Measurements from ENCODE around the gene B3GALT5. TPM values are rescaled to one million over a fixed set of nuclear protein-coding genes. Genes with fewer than 3 reads are reported as not detected.

Gene B3GALT5, protein sequence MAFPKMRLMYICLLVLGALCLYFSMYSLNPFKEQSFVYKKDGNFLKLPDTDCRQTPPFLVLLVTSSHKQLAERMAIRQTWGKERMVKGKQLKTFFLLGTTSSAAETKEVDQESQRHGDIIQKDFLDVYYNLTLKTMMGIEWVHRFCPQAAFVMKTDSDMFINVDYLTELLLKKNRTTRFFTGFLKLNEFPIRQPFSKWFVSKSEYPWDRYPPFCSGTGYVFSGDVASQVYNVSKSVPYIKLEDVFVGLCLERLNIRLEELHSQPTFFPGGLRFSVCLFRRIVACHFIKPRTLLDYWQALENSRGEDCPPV
- polyA plus RNA-seq (2012; ENCODE audit: insufficient read length, low read depth): not detected

DNA sequence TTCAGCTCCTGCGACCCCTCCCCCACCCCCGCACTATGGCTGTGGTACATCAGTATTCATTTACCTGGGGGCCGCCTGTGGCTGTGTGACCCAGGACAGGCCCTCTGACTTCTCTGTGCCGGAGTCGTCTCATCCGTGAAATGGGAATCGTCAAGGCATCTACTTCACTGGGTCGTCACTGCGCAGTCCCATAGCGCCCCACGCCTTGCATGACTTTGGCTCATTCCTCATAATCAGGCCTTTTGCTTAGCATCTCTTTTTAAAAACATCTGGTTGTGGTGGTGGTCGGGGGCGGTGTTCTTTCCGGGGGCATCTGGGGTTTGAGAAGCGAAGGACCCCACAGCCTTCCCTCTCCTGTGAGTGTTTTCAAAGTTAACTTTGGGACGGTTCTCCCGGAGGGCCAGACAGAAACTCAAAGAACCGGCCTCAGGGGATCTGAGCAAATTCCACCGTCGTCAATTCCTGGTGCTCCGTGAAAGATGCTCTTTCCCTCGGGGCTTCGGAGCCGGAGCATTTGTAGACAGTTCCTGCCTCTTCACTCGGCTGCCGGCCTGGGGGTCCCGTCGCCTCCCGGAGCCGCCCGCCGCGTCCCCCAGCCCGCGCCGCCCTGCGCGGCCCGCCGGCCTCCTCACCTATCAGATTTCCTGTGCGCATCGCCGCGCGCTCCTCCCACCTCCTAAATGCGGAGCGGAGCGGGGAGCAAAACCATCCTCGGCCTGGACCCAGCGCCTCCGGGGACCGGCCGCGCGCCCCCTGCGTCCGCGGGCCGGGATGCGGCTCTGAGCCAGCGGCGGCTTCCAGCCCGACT is at the start of gene B3GALT5:
Gene B3GALT5 (plus strand): TSS at position 708 of the 808 bp plus-strand sequence. CDS start 47,620 bp downstream, outside the sequence.
- TF ChIP-seq POLR2AphosphoS5 (IDR thresholded peaks at IDR 0.05; ENCODE audit: low read depth, low read length): no peak
- TF ChIP-seq FOXP2 (optimal IDR thresholded peaks at IDR 0.05; ENCODE audit: borderline replicate concordance, extremely low read depth, extremely low read length, insufficient read depth): no peak
- TF ChIP-seq, protein P1, sequence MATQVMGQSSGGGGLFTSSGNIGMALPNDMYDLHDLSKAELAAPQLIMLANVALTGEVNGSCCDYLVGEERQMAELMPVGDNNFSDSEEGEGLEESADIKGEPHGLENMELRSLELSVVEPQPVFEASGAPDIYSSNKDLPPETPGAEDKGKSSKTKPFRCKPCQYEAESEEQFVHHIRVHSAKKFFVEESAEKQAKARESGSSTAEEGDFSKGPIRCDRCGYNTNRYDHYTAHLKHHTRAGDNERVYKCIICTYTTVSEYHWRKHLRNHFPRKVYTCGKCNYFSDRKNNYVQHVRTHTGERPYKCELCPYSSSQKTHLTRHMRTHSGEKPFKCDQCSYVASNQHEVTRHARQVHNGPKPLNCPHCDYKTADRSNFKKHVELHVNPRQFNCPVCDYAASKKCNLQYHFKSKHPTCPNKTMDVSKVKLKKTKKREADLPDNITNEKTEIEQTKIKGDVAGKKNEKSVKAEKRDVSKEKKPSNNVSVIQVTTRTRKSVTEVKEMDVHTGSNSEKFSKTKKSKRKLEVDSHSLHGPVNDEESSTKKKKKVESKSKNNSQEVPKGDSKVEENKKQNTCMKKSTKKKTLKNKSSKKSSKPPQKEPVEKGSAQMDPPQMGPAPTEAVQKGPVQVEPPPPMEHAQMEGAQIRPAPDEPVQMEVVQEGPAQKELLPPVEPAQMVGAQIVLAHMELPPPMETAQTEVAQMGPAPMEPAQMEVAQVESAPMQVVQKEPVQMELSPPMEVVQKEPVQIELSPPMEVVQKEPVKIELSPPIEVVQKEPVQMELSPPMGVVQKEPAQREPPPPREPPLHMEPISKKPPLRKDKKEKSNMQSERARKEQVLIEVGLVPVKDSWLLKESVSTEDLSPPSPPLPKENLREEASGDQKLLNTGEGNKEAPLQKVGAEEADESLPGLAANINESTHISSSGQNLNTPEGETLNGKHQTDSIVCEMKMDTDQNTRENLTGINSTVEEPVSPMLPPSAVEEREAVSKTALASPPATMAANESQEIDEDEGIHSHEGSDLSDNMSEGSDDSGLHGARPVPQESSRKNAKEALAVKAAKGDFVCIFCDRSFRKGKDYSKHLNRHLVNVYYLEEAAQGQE (IDR thresholded peaks at IDR 0.05; ENCODE audit: insufficient read depth in 1 of 2, low read depth in 2 of 2, low read length in 2 of 2): no peak
- TF ChIP-seq SIN3A (IDR thresholded peaks at IDR 0.05; ENCODE audit: borderline replicate concordance, insufficient read depth, low read length): no peak
- TF ChIP-seq TAF1 (IDR thresholded peaks at IDR 0.05; ENCODE audit: borderline replicate concordance, insufficient read depth, low read length): no peak

DNA sequence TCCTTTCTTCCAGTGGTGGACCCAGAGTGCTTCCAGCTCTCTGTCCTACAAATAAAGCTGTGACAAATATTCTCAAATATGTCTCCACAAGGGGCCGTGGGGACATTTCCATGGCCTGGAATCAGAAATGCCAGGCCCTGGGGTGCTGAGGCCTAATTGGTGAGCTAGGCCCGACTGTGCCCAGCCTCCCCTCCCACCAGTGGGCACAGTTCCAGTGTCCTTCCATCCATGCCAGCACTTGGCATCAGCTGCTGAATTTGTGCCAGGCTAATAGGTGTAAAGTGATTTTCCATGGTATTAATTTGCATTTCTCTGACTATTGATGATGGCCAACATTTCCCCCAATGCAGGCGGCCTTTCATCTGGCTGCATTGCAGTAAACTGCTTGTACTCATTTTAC is 48.5 kb upstream of the B3GALT5 start:
- no peak for TF ChIP-seq POLR2AphosphoS5 (IDR thresholded peaks at IDR 0.05; ENCODE audit: low read depth, low read length)
- TF ChIP-seq TAF1 (IDR thresholded peaks at IDR 0.05; ENCODE audit: borderline replicate concordance, insufficient read depth, low read length): no peak
- TF ChIP-seq SIN3A (IDR thresholded peaks at IDR 0.05; ENCODE audit: borderline replicate concordance, insufficient read depth, low read length): no peak
- no peak for TF ChIP-seq FOXP2 (optimal IDR thresholded peaks at IDR 0.05; ENCODE audit: borderline replicate concordance, extremely low read depth, extremely low read length, insufficient read depth)
- TF ChIP-seq, protein P1 (IDR thresholded peaks at IDR 0.05; ENCODE audit: insufficient read depth in 1 of 2, low read depth in 2 of 2, low read length in 2 of 2): no peak

DNA sequence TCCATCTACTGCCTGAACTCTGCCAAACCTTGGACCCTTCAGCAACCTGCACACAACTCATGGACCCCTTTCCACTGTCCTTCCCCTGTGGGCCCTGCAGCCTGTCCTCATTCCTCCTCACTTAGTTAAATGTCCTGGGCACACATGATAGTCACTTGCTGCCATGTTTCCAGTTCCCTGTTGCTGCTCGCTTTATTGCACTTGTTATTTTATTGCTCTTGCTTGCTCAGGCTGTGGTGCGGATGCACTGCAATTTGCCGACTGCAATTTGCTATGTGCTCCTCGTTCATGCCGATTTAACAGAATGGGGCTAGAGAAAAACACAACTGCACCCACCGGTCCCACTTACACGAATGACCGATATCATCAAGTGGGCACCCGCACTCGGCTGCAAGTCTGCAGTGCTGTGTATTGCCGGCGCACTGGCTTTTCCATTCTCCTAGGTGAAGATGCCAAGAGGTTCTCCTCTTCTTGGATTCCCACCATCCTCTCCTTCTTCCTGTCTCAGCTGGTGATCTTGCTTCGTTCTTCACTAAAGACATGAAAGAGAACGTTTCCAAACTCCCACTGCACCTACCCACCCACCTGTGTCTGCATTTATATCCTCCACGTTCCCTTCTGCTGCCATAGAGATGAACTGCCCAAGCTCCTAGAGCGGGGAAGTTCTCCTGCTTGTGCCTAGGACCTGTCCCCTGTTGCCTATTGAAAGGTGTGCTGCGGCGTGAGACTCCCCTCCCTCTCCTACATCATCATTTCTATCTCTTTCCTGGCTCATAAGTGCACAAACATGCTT is 45.4 kb upstream of the B3GALT5 start:
- no peak for TF ChIP-seq FOXP2 (optimal IDR thresholded peaks at IDR 0.05; ENCODE audit: borderline replicate concordance, extremely low read depth, extremely low read length, insufficient read depth)
- no peak for TF ChIP-seq SIN3A (IDR thresholded peaks at IDR 0.05; ENCODE audit: borderline replicate concordance, insufficient read depth, low read length)
- no peak for TF ChIP-seq POLR2AphosphoS5 (IDR thresholded peaks at IDR 0.05; ENCODE audit: low read depth, low read length)
- TF ChIP-seq, protein P1 (IDR thresholded peaks at IDR 0.05; ENCODE audit: insufficient read depth in 1 of 2, low read depth in 2 of 2, low read length in 2 of 2): no peak
- no peak for TF ChIP-seq TAF1 (IDR thresholded peaks at IDR 0.05; ENCODE audit: borderline replicate concordance, insufficient read depth, low read length)

DNA sequence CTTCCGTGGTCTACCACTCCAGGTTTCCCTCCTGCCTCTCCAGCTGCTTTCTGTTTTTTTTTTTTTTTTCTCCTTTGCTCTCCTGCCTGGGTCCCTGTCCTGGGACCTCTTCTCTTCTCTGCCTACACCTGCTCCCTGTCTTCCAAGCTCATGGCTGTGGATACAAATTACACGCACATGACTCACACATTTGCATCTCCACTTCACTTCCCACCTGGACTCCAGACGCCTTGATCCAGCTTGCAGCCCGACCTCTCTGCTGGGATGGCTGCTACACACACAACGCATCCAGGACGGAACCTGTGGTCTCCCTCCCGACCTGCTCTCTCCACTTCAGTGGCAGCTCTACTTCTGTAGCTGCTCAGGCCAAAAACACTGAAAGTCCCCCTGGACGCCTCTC is 44.4 kb upstream of the B3GALT5 start:
- no peak for TF ChIP-seq FOXP2 (optimal IDR thresholded peaks at IDR 0.05; ENCODE audit: borderline replicate concordance, extremely low read depth, extremely low read length, insufficient read depth)
- TF ChIP-seq POLR2AphosphoS5 (IDR thresholded peaks at IDR 0.05; ENCODE audit: low read depth, low read length): no peak
- TF ChIP-seq TAF1 (IDR thresholded peaks at IDR 0.05; ENCODE audit: borderline replicate concordance, insufficient read depth, low read length): no peak

DNA sequence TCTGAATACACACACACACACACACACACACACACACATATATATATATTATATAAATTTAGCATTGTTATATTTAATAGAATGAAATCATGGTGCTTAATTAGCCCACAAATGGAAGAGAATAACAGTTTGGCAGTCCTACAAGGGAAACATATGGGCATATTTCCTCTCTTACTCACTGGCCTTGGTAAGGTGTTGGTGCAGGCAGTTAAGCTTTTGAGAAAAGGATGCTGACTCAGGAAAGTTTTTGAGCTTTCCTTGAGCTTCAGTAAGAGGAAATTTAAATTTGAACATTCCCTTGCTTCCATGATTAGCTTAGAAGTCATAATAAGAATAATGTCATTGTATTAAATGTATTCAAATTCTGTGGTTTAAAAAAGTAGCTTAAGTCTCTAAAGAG is 37.0 kb upstream of the B3GALT5 start:
- TF ChIP-seq, protein P1 (IDR thresholded peaks at IDR 0.05; ENCODE audit: insufficient read depth in 1 of 2, low read depth in 2 of 2, low read length in 2 of 2): no peak
- no peak for TF ChIP-seq FOXP2 (optimal IDR thresholded peaks at IDR 0.05; ENCODE audit: borderline replicate concordance, extremely low read depth, extremely low read length, insufficient read depth)
- TF ChIP-seq TAF1 (IDR thresholded peaks at IDR 0.05; ENCODE audit: borderline replicate concordance, insufficient read depth, low read length): no peak
- no peak for TF ChIP-seq POLR2AphosphoS5 (IDR thresholded peaks at IDR 0.05; ENCODE audit: low read depth, low read length)
- no peak for TF ChIP-seq SIN3A (IDR thresholded peaks at IDR 0.05; ENCODE audit: borderline replicate concordance, insufficient read depth, low read length)
